IMR-90 (cell line): ENCODE data around the gene PLD1. TPM values are rescaled to one million over a fixed set of nuclear protein-coding genes. Genes with fewer than 3 reads are reported as not detected.

Source experiments
- ATAC-seq: fragments of 200-7000 bp; cut with Tn5 transposase; 2 replicates; pipeline ENCODE4 v1.9.1; 2020; ENCODE audit warnings: low read depth, mild to moderate bottlenecking, moderate library complexity
- BruUV-seq: library from RNA; stranded (reverse); fragments of 400-500 nt; replicated peaks from 2 replicates; lab custom pipeline; 2021; lab: Mats Ljungman, UMichigan
- CTCF ChIA-PET: fragments of 300-600 bp; formaldehyde crosslinking; extraction: SDS; loops from one replicate; lab custom pipeline; 2021; ENCODE audit warnings: antibody characterized with exemption; lab: Yijun Ruan, JAX
- POLR2A ChIA-PET: fragments of 300-600 bp; sonication (Branson Sonifier 250); formaldehyde crosslinking; loops from one replicate; lab custom pipeline; 2022; ENCODE audit warnings: antibody characterized with exemption; ENCODE audit not compliant: unreplicated experiment; lab: Charles Lee
- DNase-seq: peaks from one replicate; pipeline ENCODE4 v3.0.0; 2013
- H2AFZ ChIP-seq: replicated peaks from 2 replicates; pipeline ENCODE3; 2013; ENCODE audit warnings: low read length, mild to moderate bottlenecking; ENCODE audit not compliant: poor library complexity
- H2AK5ac ChIP-seq: 2 replicates; pipeline ENCODE4 v1.6.1; 2013; ENCODE audit warnings: low read depth, low read length, inconsistent platforms
- H2AK9ac ChIP-seq: replicated peaks from 2 replicates; pipeline ENCODE3; 2013; ENCODE audit warnings: mild to moderate bottlenecking, low read depth, low read length, moderate library complexity; ENCODE audit not compliant: poor library complexity
- H2BK120ac ChIP-seq: 2 replicates; pipeline ENCODE4 v1.6.1; 2013; ENCODE audit warnings: low read depth, low read length, inconsistent platforms
- H2BK15ac ChIP-seq: 3 replicates; pipeline ENCODE4 v1.6.1; 2013; ENCODE audit warnings: low read depth, low read length, inconsistent platforms
- H2BK20ac ChIP-seq: 2 replicates; pipeline ENCODE4 v1.6.1; 2013; ENCODE audit warnings: low read depth, mild to moderate bottlenecking, inconsistent platforms, low read length, moderate library complexity
- H2BK5ac ChIP-seq: 2 replicates; pipeline ENCODE4 v1.6.1; 2013; ENCODE audit warnings: mild to moderate bottlenecking, low read depth, low read length, inconsistent platforms; ENCODE audit not compliant: poor library complexity, severe bottlenecking
- H3K14ac ChIP-seq: replicated peaks from 2 replicates; pipeline ENCODE4 v1.6.1; 2013; ENCODE audit warnings: low read depth, low read length, inconsistent platforms
- H3K18ac ChIP-seq: 2 replicates; pipeline ENCODE4 v1.6.1; 2013; ENCODE audit warnings: low read depth, low read length, control low read depth
- H3K23ac ChIP-seq: 2 replicates; pipeline ENCODE4 v1.6.1; 2013; ENCODE audit warnings: low read depth, low read length, inconsistent platforms
- H3K27ac ChIP-seq: 2 replicates; pipeline ENCODE4 v1.5.1; 2013; ENCODE audit warnings: mild to moderate bottlenecking, control low read depth, low read length; ENCODE audit not compliant: insufficient read depth
- H3K27me3 ChIP-seq: 2 replicates; pipeline ENCODE4 v1.6.1; 2013; ENCODE audit warnings: low read length; ENCODE audit not compliant: control insufficient read depth, insufficient read depth
- H3K36me3 ChIP-seq: 2 replicates; pipeline ENCODE4 v1.6.1; 2013; ENCODE audit warnings: low read length, mixed read lengths; ENCODE audit not compliant: control insufficient read depth, insufficient read depth
- H3K4ac ChIP-seq: 2 replicates; pipeline ENCODE4 v1.6.1; 2013; ENCODE audit warnings: low read depth, low read length, inconsistent platforms
- H3K4me1 ChIP-seq: 2 replicates; pipeline ENCODE4 v1.6.1; 2013; ENCODE audit warnings: low read length, mixed read lengths; ENCODE audit not compliant: control insufficient read depth, insufficient read depth
- H3K4me2 ChIP-seq: 2 replicates; pipeline ENCODE4 v1.6.1; 2013; ENCODE audit warnings: low read depth, mild to moderate bottlenecking, control low read depth, low read length, moderate library complexity
- H3K4me3 ChIP-seq: 2 replicates; pipeline ENCODE4 v1.5.1; 2013; ENCODE audit warnings: low read depth, mild to moderate bottlenecking, control low read depth, low read length, moderate library complexity; ENCODE audit not compliant: insufficient read depth
- H3K56ac ChIP-seq: 2 replicates; pipeline ENCODE4 v1.6.1; 2013; ENCODE audit warnings: low read length, inconsistent platforms; ENCODE audit not compliant: insufficient read depth; ENCODE audit errors: extremely low read depth
- H3K79me1 ChIP-seq, 2 experiments: 2 replicates each; pipeline ENCODE4 v1.6.1; 2013; ENCODE audit warnings: low read length in 2 of 2, inconsistent platforms in 1 of 2, low read depth in 1 of 2
- H3K9ac ChIP-seq: 2 replicates; pipeline ENCODE4 v1.6.1; 2013; ENCODE audit warnings: low read depth, low read length, control low read depth
- H3K9me1 ChIP-seq: 2 replicates; pipeline ENCODE4 v1.6.1; 2013; ENCODE audit warnings: low read length, inconsistent platforms; ENCODE audit not compliant: insufficient read depth
- H3K9me3 ChIP-seq: 2 replicates; pipeline ENCODE4 v1.6.1; 2013; ENCODE audit warnings: low read length; ENCODE audit not compliant: control insufficient read depth, insufficient read depth
- H4K20me1 ChIP-seq: 2 replicates; pipeline ENCODE4 v1.6.1; 2013; ENCODE audit warnings: low read length, inconsistent platforms; ENCODE audit not compliant: insufficient read depth
- H4K5ac ChIP-seq: 2 replicates; pipeline ENCODE4 v1.6.1; 2013; ENCODE audit warnings: mild to moderate bottlenecking, low read depth, low read length, control low read depth
- H4K8ac ChIP-seq, 2 experiments: 2 replicates each; pipeline ENCODE4 v1.6.1; 2013; ENCODE audit warnings: low read depth in 2 of 2, low read length in 2 of 2, control low read depth in 1 of 2, inconsistent platforms in 1 of 2
- H4K91ac ChIP-seq: 2 replicates; pipeline ENCODE4 v1.6.1; 2013; ENCODE audit warnings: low read depth, low read length, inconsistent platforms; ENCODE audit not compliant: insufficient read depth
- CEBPB ChIP-seq: IDR thresholded peaks from 2 replicates; pipeline ENCODE4 v1.6.1; 2012; ENCODE audit warnings: low read depth, low read length, improper control_type of control experiment
- WGBS, 2 experiments: methylation state at CpG; one replicate each; pipeline versions ENCODE4 v1.1.5 to v1.1.7; 2013; ENCODE audit warnings: missing lambda C conversion rate in 2 of 2; ENCODE audit not compliant: insufficient read length in 1 of 2; ENCODE audit errors: extremely low coverage in 2 of 2; 5-methylcytosine and 5-hydroxymethylcytosine counted together
- dilution Hi-C: fragments of 300-500 bp; cut with HindIII; formaldehyde crosslinking; loops from one replicate; pipeline ENCODE4 v1.14.3; 2018; ENCODE audit warnings: low sequenced_read_pairs; ENCODE audit not compliant: unreplicated experiment
- in situ Hi-C: fragments of 300-500 bp; cut with MboI; formaldehyde crosslinking; loops from 3 replicates; pipeline ENCODE4 v1.14.3; 2019; ENCODE audit warnings: low sequenced_read_pairs, inconsistent platforms, mixed read lengths
- intact Hi-C: fragments of 100-400 bp; cut with micrococcal nuclease; formaldehyde crosslinking; loops from 2 replicates; pipeline ENCODE4 v1.10.0; 2022
- polyA plus RNA-seq, 3 experiments: library from polyadenylated mRNA; depleted of rRNA; stranded (reverse); fragments of >200 nt; gene quantifications; 2 replicates each; pipeline ENCODE4 v1.2.3, GENCODE V29; 2012; ENCODE audit warnings: low replicate concordance in 1 of 3
- total RNA-seq: library from RNA; depleted of rRNA; stranded (reverse); fragments of >200 nt; gene quantifications from 2 replicates; pipeline ENCODE4 v1.2.3, GENCODE V29; 2012
- TF ChIP-seq, protein P1 (sequence below): fragments of 150-350 bp; IDR thresholded peaks from 2 replicates; pipeline ENCODE4 v1.6.1; 2017; ENCODE audit warnings: mild to moderate bottlenecking, antibody characterized with exemption, low read length, low read depth

Gene PLD1
- total and polyA plus RNA-seq, 2 of the 4 experiments (the other 2 are of a cell fraction) = 3.3 to 9.7 TPM

DNA sequence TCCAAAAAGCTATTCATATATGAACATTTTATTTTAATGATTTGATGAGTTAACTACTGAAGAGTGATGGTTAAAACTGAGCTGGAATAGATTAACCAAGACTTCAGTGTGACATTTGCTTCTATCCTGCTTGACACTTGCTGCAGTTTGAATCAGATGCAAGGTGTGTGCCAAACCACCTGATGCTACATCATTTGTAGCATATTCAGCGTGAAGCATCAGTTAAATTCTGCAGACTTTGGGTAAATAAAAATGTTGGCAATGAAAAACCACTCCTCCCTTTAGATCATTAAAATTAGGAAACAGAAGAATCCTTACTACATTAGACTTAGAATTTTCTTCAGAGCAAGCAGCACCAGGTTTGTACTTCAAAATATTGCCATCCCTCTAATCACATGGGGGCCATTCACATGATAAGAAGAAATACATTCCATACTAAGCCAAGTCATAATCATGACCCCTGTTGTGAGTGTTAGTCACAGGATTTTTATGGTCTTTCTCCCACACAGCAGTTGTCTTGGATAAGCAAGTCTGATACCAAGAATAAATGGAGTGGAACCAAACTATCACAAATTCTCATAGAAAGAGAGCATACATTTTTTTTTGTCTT, 189.4 kb downstream of the PLD1 start:
- Histone ChIP-seq H3K4me1 (no peaks in the 10 kb centered on the region), H3K9ac (no peak overlapping the region), H2BK15ac (no peak overlapping the region), H4K20me1 (no peaks in the 10 kb centered on the region), H3K4ac (no peak overlapping the region), H3K23ac (no peak overlapping the region), H4K8ac (no peak overlapping the region), H3K27ac (no peak overlapping the region), H2AK9ac (no peak overlapping the region), H2AFZ (no peak overlapping the region), H3K18ac (no peak overlapping the region), H3K36me3 (peaks cover 1% of the 10 kb centered on the region; the same call in 1 of the 2 replicates), H2AK5ac (no peak overlapping the region), H2BK20ac (no peak overlapping the region), H3K9me3 (no peaks in the 10 kb centered on the region), H3K14ac (no peak overlapping the region), H3K4me3 (no peak overlapping the region), H3K9me1 (no peaks in the 10 kb centered on the region), H2BK120ac (no peak overlapping the region), H4K5ac (no peak overlapping the region), H3K56ac (no peak overlapping the region), H3K79me1 (no peaks in the 10 kb centered on the region), H4K91ac (no peak overlapping the region), H2BK5ac (no peak overlapping the region), H3K4me2 (no peak overlapping the region), H3K27me3 (no peaks in the 10 kb centered on the region)
- TF ChIP-seq CEBPB = no peak
- TF ChIP-seq, protein P1, sequence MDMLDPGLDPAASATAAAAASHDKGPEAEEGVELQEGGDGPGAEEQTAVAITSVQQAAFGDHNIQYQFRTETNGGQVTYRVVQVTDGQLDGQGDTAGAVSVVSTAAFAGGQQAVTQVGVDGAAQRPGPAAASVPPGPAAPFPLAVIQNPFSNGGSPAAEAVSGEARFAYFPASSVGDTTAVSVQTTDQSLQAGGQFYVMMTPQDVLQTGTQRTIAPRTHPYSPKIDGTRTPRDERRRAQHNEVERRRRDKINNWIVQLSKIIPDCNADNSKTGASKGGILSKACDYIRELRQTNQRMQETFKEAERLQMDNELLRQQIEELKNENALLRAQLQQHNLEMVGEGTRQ = peak; percentile 56
- DNase-seq (peak; percentile 64), ATAC-seq (peak; percentile 46; the same call in 1 of the 2 replicates)
- in situ Hi-C loops (no loop called here), dilution Hi-C loops (no loop called here), intact Hi-C loops (no loop called here)
- ChIA-PET CTCF (no interaction called here), POLR2A (no interaction called here)
- no CpG with 5 or more reads among the region's 1 CpG for WGBS, 2 experiments
- BruUV-seq = no TSS peak
